DND-41 (cell line): ENCODE results near the gene MDH2.
"Not testable (repeated sequence)": the region's sequence is repeated elsewhere in the genome, so short reads cannot be mapped to it uniquely, and the experiment has no call there.

Experiments
- ATAC-seq: fragments of 200-7000 bp; cut with Tn5 transposase; 3 replicates; pipeline ENCODE4 v1.9.1; 2021; ENCODE audit warnings: low read depth; ENCODE audit not compliant: insufficient read depth
- DNase-seq: peaks from one replicate; pipeline ENCODE4 v3.0.0-alpha.2; 2020
- H2AFZ ChIP-seq: 2 replicates; pipeline ENCODE4 v1.6.0; 2012; ENCODE audit warnings: low read depth, low read length
- H3K27ac ChIP-seq: 2 replicates; pipeline ENCODE4 v1.5.1; 2012; ENCODE audit warnings: low read length, inconsistent platforms
- H3K27me3 ChIP-seq: fragments of 200-600 bp; sonication (generic); 2 replicates; pipeline ENCODE4 v1.6.0; 2012; ENCODE audit warnings: low read length, mild to moderate bottlenecking, inconsistent platforms; ENCODE audit not compliant: insufficient read depth, poor library complexity
- H3K36me3 ChIP-seq: 2 replicates; pipeline ENCODE4 v1.5.1; 2012; ENCODE audit warnings: low read length, inconsistent platforms; ENCODE audit not compliant: insufficient read depth
- H3K4me1 ChIP-seq: 2 replicates; pipeline ENCODE4 v1.5.1; 2012; ENCODE audit warnings: mild to moderate bottlenecking, low read length; ENCODE audit not compliant: insufficient read depth
- H3K4me2 ChIP-seq: 2 replicates; pipeline ENCODE4 v1.6.0; 2012; ENCODE audit warnings: mild to moderate bottlenecking, moderate library complexity, low read length, inconsistent platforms; ENCODE audit not compliant: insufficient read depth
- H3K4me3 ChIP-seq, 2 experiments: fragments of 200-600 bp in 1 of 2; shearing (Covaris generic) in 1 of 2; 2 replicates each; pipeline ENCODE4 v1.5.1; 2012 to 2016; ENCODE audit warnings: inconsistent platforms in 2 of 2, low read length in 2 of 2, mild to moderate bottlenecking in 2 of 2, low read depth in 1 of 2, moderate library complexity in 1 of 2
- H3K79me2 ChIP-seq: 2 replicates; pipeline ENCODE4 v1.6.0; 2012; ENCODE audit warnings: low read length, inconsistent platforms; ENCODE audit not compliant: insufficient read depth
- H3K9ac ChIP-seq: 2 replicates; pipeline ENCODE4 v1.6.0; 2012; ENCODE audit warnings: low read depth, mild to moderate bottlenecking, inconsistent platforms, low read length, moderate library complexity
- H3K9me3 ChIP-seq: 2 replicates; pipeline ENCODE4 v1.5.1; 2012; ENCODE audit warnings: low read length, moderate library complexity, mild to moderate bottlenecking, inconsistent platforms; ENCODE audit not compliant: insufficient read depth, severe bottlenecking
- H4K20me1 ChIP-seq: 2 replicates; pipeline ENCODE4 v1.6.0; 2012; ENCODE audit warnings: low read length; ENCODE audit not compliant: insufficient read depth
- EZH2 ChIP-seq: IDR thresholded peaks from 3 replicates; pipeline ENCODE4 v1.6.1; 2012; ENCODE audit warnings: borderline replicate concordance, low read depth, mild to moderate bottlenecking, moderate library complexity, low read length, inconsistent platforms; ENCODE audit not compliant: severe bottlenecking
- TF ChIP-seq, protein P1 (sequence below): IDR thresholded peaks from 2 replicates; pipeline ENCODE4 v1.5.1; 2012; ENCODE audit warnings: borderline replicate concordance, low read length, moderate library complexity, mild to moderate bottlenecking; ENCODE audit not compliant: poor library complexity, severe bottlenecking; ENCODE audit errors: extremely low read depth

The MDH2 gene

DNA sequence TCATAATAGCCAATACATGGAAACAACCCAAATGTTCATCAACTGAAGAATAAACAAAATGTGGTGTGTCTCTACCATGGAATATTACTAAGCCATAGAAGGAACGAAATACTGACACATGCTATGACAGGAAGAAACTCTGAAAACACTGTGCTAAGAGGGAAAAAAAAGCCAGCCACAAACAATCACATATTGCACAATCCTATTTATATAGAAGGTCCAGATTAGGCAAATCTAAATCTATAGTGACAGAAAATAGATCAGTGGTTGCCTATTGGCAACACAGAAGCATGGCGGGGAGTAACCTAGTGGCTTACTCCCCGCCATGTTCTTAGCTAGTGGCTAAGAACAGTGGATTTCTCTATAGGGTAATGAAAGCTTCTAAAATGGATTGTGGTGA, 48.0 kb downstream of the MDH2 start:
- Histone ChIP-seq H3K4me1 (no peaks in the 10 kb centered on the region), H3K4me2 (no peak overlapping the region), H3K4me3 (no peak overlapping the region), H2AFZ (no peak overlapping the region), H3K36me3 (no peaks in the 10 kb centered on the region), H3K9ac (no peak overlapping the region), H3K9me3 (no peaks in the 10 kb centered on the region), H4K20me1 (no peaks in the 10 kb centered on the region), H3K27me3 (peaks cover 7% of the 10 kb centered on the region), H3K79me2 (no peaks in the 10 kb centered on the region), H3K27ac (no peak overlapping the region)
- no peak for DNase-seq
- TF ChIP-seq, protein P1, sequence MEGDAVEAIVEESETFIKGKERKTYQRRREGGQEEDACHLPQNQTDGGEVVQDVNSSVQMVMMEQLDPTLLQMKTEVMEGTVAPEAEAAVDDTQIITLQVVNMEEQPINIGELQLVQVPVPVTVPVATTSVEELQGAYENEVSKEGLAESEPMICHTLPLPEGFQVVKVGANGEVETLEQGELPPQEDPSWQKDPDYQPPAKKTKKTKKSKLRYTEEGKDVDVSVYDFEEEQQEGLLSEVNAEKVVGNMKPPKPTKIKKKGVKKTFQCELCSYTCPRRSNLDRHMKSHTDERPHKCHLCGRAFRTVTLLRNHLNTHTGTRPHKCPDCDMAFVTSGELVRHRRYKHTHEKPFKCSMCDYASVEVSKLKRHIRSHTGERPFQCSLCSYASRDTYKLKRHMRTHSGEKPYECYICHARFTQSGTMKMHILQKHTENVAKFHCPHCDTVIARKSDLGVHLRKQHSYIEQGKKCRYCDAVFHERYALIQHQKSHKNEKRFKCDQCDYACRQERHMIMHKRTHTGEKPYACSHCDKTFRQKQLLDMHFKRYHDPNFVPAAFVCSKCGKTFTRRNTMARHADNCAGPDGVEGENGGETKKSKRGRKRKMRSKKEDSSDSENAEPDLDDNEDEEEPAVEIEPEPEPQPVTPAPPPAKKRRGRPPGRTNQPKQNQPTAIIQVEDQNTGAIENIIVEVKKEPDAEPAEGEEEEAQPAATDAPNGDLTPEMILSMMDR, result no peak
- TF ChIP-seq EZH2, result no peak
- ATAC-seq, result no peak

DNA sequence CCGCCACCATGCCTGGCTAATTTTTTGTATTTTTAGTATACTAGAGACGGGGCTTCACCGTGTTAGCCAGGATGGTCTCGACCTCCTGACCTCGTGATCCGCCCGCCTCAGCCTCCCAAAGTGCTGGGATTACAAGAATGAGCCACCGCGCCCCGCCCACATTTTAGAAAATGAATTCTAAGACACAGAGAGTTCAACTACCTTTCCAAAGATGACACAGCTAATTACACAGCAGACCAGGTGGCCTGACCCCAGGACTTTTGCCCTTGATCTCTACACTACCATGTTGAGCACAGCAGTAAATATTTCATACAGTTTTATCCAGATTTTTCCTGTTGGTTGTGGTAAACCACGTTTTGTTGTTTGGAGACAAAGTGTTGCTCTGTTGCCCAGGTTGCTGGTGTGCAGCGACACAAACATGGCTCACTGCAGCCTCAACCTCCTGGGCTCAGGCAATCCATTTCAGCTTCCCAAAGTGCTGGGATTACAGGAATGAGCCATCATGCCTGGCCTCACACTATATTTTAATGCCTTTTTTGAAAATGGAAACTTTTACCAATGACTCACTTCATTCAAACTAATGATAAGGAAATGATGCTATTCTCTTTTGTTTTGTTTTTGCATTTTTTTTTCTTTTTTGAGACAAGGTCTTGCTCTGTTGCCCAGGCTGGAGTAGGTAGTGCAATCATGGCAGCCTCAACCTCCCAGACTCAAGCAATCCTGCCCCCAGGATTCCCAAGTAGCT, 54.0 kb downstream of the MDH2 start:
- H3K36me3 ChIP-seq, H3K4me3 ChIP-seq, H2AFZ ChIP-seq, H3K79me2 ChIP-seq, ATAC-seq, H3K9me3 ChIP-seq, H3K27me3 ChIP-seq, H3K27ac ChIP-seq, H3K4me1 ChIP-seq, H4K20me1 ChIP-seq, H3K4me2 ChIP-seq, DNase-seq, H3K9ac ChIP-seq: not testable (repeated sequence)

DNA sequence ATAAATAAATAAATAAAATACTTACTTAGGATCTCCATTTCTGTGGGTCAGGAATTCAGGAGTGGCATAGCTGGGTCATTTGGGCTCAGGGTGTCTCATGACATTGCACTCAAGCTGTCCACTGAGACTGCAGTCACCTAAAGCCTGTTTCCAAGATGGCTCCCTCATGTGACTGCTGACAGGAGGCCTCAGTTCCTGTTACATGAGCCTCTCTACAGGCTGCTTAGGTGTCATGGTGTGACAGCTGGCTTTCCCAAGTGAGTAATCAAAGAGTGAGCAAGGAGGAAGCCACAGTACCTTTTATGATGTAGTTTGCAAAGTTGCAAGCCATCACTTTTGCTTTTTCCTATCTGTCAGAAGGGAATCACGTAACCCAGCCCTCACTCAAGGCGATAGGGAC, 55.9 kb downstream of the MDH2 start:
- H3K79me2 ChIP-seq, H4K20me1 ChIP-seq, H3K27ac ChIP-seq, H2AFZ ChIP-seq, H3K4me1 ChIP-seq, H3K27me3 ChIP-seq, H3K9ac ChIP-seq, H3K9me3 ChIP-seq, DNase-seq, H3K4me3 ChIP-seq, H3K36me3 ChIP-seq, H3K4me2 ChIP-seq: not testable (repeated sequence)
- peak; percentile 47; the same call in 2 of the 3 replicates for ATAC-seq

DNA sequence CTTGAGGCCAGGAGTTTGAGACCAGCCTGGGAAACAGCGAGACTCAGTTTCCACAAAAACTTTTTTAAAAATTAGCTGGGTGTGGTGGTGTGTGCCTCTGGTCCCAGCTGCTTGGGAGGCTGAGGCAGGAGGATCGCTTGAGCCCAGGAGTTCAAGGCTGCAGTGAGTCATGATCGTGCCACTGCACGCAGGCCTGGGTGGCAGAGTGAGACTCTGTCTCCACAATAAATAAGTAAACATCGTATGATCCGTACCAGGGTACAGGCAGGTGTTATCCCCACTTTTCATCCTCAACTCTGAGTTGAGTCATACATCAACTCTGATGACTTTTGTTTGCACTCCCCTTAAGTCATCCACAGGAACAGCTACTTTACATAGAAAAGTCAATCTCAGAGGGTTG, 58.2 kb downstream of the MDH2 start:
- not testable (repeated sequence) for H3K4me1 ChIP-seq, H3K27me3 ChIP-seq, H4K20me1 ChIP-seq, DNase-seq, H3K9me3 ChIP-seq, H3K79me2 ChIP-seq, H3K4me2 ChIP-seq, H3K4me3 ChIP-seq, H3K27ac ChIP-seq, H3K9ac ChIP-seq, H3K36me3 ChIP-seq, ATAC-seq, H2AFZ ChIP-seq

DNA sequence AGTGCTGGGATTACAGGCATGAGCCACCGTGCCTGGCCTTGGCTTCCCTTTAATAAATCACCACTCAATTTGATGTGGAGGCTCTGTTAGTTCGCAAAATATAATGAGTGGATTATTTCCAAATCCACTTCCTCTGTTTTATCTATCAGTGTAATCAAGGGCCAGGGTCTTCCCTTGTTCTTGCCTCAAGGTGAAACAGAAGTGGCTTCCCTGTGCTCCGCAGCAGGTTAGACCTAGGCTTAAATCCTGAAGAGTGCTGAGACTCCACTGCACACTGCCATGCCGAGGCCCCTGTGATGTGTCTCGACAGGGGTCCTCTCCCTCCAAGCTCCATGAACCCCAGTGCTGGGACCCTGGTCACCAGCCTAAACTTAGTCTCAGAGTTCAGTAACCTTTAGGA, 59.0 kb downstream of the MDH2 start:
- DNase-seq (no peak), ATAC-seq (no peak)
- no peak overlapping the region for H2AFZ ChIP-seq
- no peak overlapping the region for H3K9ac ChIP-seq
- no peaks in the 10 kb centered on the region for H3K27me3 ChIP-seq
- H4K20me1 ChIP-seq, result no peaks in the 10 kb centered on the region
- H3K9me3 ChIP-seq, result no peaks in the 10 kb centered on the region
- no peaks in the 10 kb centered on the region for H3K4me1 ChIP-seq
- no peak for TF ChIP-seq EZH2
- TF ChIP-seq, protein P1, result no peak
- no peak overlapping the region for H3K27ac ChIP-seq
- no peaks in the 10 kb centered on the region for H3K36me3 ChIP-seq
- H3K79me2 ChIP-seq, result no peaks in the 10 kb centered on the region
- no peak overlapping the region for H3K4me2 ChIP-seq
- no peak overlapping the region for H3K4me3 ChIP-seq
